Hematopoietic multipotent progenitor cell treated with erythropoietin and hydrocortisone succinate and interleukin-3 and kit ligand, for 15 days (in vitro differentiated cells): Measurements from ENCODE around the gene MOGAT2.

Experiments
- DNase-seq: peaks from one replicate; pipeline ENCODE4 v3.0.0-alpha.2; 2015; ENCODE audit warnings: low spot score

Gene MOGAT2

GRCh38 chr11:75760243-75760642 lies 42.6 kb downstream of the MOGAT2 start:
- DNase-seq: no peak

- no peak for DNase-seq
Measured at GRCh38 chr11:75760710-75761493, 43.3 kb downstream of the MOGAT2 start.

DNA sequence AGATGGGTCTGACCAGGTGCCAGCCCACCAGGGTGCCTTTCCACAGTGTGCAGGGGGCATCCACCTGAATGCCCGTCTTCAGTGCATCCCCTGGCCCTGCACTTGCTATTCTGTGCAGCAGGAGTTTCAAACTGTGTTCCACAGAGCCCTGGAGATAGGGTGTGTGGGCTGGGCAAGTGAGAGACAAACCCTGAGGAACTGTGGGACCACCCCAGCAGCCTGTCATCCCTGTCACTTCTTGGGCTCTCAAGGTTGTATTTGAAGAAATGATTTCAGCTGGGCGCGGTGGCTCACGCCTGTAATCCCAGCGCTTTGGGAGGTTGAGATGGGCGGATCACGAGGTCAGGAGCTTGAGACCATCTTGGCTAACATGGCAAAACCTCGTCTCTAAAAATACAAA lies 44.5 kb downstream of the MOGAT2 start:
- DNase-seq: no peak

DNA sequence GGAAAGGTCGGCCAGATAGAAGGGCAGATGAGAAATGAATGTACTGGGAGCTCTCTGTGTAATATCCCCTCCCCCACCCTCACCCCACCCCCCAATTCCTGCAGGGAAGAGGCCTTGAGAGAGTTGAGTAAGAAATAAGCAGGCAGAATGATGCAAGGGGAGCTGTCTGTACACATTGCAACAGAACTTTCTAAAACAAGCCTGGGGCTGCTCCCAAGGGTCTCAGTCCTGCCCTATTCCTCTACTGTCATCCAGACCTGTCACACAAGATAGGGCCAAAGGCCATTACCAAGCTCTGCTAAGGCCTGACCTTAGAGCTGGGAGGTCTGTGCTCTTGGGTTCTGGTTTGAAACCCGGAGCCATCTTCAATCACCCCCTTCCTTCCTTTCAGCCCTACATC lies 45.2 kb downstream of the MOGAT2 start:
- DNase-seq: no peak

DNA sequence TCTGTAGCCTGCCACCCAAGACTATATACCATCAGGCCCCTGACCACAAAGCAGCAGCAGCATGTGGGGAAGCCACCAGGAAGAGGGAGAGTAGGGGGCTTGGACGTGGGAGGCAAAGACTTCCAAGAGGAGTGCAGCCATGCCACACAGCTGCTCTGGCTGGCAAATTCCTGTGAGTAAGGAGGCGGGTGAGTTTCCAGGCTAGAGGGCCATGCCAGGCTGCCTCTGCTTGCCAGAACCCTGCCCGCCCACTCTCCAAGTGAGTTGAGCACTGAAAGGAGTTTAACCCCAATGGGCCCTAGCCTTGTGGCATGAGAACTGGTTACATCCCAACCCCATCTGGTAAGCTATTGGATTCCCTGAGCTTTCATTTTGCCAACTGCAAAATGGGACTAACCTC lies 46.2 kb downstream of the MOGAT2 start:
- no peak for DNase-seq

GRCh38 chr11:75765116-75765515 lies 47.5 kb downstream of the MOGAT2 start:
- DNase-seq: no peak

GRCh38 chr11:75766443-75767227 lies 49.0 kb downstream of the MOGAT2 start:
- DNase-seq: no peak

GRCh38 chr11:75767228-75767572 lies 49.6 kb downstream of the MOGAT2 start:
- no peak for DNase-seq

- DNase-seq: no peak
Measured at GRCh38 chr11:75767793-75768111, 50.1 kb downstream of the MOGAT2 start.

DNA sequence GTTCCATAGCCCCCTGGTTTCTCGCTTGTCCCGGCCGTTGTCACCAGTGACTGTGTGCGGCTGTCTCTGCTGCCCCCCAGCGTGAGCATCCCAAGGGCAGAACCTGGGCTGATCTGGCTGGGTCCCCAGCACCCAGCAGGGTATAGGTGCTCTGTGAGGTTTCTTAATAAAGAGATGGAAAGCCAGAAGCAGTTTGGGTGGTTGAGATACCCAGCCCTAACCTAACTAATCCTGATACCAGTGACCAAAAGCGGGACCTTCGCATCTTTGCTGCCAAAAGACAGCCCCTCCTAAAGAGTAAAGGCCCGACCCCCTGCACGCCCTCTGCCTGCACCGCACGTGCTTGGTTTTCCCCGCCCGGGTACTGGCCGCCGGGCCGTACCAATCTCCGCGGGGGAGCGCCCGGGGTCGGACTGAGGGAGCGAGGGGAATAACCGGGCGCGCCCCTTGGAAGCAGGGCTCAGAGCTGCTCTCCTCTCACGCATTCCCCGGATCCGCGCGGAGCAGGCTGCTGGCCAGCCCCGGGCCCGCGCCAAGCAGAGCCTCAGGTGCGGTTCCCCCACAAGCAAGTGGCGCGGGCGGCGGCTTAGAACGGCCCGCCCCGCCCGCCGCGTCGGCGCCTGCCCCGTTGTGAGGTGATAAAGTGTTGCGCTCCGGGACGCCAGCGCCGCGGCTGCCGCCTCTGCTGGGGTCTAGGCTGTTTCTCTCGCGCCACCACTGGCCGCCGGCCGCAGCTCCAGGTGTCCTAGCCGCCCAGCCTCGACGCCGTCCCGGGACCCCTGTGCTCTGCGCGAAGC lies 50.7 kb downstream of the MOGAT2 start, which contains the start of gene DGAT2:
Gene DGAT2 (plus strand): TSS at position 667 of the 797 bp plus-strand sequence. CDS start 214 bp downstream, outside the sequence.
- peak; percentile 84 for DNase-seq

DNA sequence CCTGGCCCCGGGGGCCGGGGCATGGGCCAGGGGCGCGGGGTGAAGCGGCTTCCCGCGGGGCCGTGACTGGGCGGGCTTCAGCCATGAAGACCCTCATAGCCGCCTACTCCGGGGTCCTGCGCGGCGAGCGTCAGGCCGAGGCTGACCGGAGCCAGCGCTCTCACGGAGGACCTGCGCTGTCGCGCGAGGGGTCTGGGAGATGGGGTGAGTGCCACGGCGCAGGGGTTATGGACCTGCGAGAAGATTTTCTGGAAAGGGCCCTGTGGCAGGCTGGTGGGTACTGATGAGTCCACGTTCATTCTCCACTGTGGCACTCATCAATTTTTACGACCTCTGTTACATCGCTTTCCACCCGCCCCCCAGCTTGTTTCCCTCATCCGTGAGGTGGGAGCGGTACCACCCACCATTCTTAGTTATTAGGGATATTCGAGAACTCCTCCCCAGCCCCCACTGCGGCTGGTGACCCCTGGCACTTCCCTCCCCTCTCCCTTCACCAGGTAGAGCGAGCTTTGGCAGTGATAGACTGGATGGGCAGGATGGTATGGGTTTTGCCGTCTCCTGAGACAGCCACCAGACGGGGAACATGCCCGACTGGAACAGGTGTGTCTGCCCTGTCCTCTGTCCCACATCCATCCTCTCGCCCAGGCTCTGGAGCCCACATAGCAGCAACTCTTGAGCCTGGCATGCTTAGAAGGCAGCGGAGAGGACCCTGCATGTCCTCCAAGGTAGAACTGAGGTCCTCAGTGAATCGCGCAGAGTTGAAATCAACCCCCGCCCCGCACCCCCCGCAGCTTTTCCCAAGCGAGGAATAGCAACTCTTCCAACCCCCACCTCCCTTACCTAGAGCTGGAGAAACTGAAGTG lies 51.5 kb downstream of the MOGAT2 start:
- DNase-seq: no peak

GRCh38 chr11:75770102-75770501 lies 52.5 kb downstream of the MOGAT2 start:
- no peak for DNase-seq

- DNase-seq: no peak
Measured at GRCh38 chr11:75771646-75772410, 54.2 kb downstream of the MOGAT2 start.

DNA sequence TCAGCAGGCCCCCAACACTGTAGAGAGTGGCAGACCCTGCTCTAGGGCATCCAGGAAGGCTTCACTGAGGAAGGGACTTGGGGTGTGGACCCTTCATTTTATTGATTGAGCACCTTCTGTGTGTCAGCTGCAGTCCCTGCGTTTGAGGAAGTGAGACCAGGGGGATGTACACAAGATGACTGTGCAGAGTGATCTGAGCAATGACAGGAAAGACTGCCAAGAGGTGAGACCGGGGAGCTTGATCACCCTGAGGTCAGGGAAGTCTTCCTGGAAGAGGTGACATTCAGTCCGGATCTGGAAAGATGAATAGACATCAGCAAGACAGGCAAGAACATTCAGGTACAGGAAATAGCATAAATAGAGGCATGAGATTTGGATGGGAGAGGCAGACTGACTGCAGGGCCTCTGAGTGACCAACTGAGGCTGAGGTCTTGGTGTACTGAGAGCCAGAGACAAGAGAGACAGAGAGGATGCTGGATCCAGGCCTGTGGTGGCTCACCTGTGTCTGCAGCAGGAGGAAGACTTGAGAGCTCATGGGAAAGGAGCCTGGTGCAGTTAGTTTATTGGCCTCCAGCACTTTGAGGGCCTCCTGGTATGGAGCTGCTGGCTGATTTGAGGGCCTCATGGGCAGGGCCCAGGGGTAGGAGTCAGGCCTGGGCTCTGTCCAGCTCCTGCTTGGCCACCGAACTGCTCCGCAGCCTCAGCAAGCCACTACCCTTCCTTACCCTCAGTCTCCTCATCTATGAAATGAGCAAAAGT lies 56.1 kb downstream of the MOGAT2 start:
- no peak for DNase-seq

DNA sequence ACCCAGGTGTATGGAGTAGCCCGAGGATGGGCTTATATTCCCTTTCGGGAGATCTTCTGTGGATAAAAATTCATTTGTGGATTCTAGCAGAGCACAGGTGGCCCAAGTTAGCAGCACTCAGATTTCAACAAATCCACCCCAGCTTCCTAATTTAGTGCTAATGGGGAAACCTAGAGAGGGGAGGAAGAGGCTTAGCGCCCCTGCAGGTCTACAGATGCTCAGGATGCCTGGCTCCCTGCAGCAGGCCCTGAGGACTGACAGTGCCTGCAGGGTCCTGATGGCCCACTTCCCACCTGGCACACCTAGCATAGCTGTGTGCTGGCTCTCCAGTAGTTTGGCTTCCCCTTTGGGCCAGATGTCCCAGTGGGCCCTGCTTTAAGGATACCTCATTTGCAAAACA lies 57.4 kb downstream of the MOGAT2 start:
- no peak for DNase-seq

- no peak for DNase-seq
Measured at GRCh38 chr11:75776546-75776945, 58.9 kb downstream of the MOGAT2 start.

GRCh38 chr11:75777461-75778110 lies 59.9 kb downstream of the MOGAT2 start:
- no peak for DNase-seq

- DNase-seq: no peak
Measured at GRCh38 chr11:75778962-75779361, 61.3 kb downstream of the MOGAT2 start.

DNA sequence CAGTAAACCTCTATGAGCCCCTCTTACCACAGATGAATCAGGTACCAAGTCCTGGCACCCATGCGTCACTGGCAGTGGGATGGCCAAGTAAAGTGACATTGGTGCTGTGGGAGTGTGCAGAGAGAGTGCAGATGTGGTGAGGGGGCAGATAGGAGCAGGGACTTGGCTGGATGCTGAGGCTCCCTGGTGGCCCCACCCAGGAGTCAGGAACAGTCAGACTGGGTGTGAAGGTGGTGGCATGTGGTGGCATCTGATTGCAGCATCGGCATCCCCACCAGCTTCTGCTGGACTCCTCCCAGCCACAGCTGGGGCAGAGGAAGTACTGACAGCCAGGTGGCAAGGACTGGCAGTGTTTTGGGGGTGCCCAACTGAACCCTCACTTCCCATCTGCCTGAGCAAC lies 62.3 kb downstream of the MOGAT2 start:
- peak; percentile 91 for DNase-seq

- no peak for DNase-seq
Measured at GRCh38 chr11:75780888-75781287, 63.2 kb downstream of the MOGAT2 start.
